HL-60 (cell line): ENCODE data around the gene PARL.

Experiments
- DNase-seq, 2 experiments: peaks; one replicate each; pipeline ENCODE4 v3.0.0-alpha.2; 2010 to 2020; ENCODE audit warnings: low read depth in 1 of 2, low spot score in 1 of 2
- H3K27ac ChIP-seq: fragments of 250-450 bp; sonication (Bioruptor Pico); replicated peaks from 2 replicates; pipeline ENCODE4 v1.5.1; 2020; ENCODE audit warnings: mild to moderate bottlenecking, moderate library complexity
- H3K27me3 ChIP-seq: fragments of 250-450 bp; sonication (Bioruptor Pico); 2 replicates; pipeline ENCODE4 v1.5.1; 2021; ENCODE audit warnings: mild to moderate bottlenecking, moderate library complexity; ENCODE audit not compliant: insufficient read depth, poor library complexity, severe bottlenecking
- H3K4me3 ChIP-seq: replicated peaks from 2 replicates; pipeline ENCODE4 v1.5.1; 2011; ENCODE audit warnings: mild to moderate bottlenecking, control low read depth, low read length; ENCODE audit not compliant: insufficient read depth
- GABPA ChIP-seq: IDR thresholded peaks from 2 replicates; pipeline ENCODE4 v1.6.1; 2012; ENCODE audit warnings: low read depth
- POLR2AphosphoS5 ChIP-seq: IDR thresholded peaks from 2 replicates; pipeline ENCODE4 v1.6.1; 2012; ENCODE audit warnings: low read depth
- SPI1 ChIP-seq: IDR thresholded peaks from 2 replicates; pipeline ENCODE4 v1.6.1; 2012; ENCODE audit warnings: low read depth, mild to moderate bottlenecking, borderline replicate concordance
- TF ChIP-seq, protein P1 (sequence below): IDR thresholded peaks from one replicate; pipeline ENCODE4 v1.5.1; 2011; ENCODE audit warnings: low read length, control low read depth, inconsistent platforms; ENCODE audit not compliant: insufficient read depth
- TF ChIP-seq, protein P2 (sequence below): IDR thresholded peaks from 2 replicates; pipeline ENCODE4 v1.6.1; 2012; ENCODE audit warnings: low read depth; ENCODE audit not compliant: insufficient replicate concordance

Gene PARL

DNA sequence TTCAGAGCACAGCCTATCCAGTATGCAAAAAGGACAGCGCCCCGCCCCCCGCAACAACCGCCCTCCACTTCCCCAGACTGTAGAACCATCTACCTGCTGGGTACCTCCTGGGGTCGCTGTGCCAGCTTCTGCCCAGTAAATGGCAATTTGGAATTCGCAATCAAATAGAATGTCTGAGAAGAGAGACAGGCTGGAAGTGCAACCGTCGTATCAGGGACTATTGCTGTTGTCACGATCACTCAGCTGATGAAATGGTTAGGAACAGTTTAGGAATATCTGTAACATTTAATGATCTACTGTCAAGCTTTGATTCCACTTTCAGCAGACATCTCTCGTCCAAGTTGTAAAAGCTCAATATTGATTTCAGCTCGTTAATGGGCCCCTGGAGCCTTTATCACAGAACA is 13.3 kb upstream of the PARL start:
- H3K27ac ChIP-seq: no peak overlapping the region
- H3K27me3 ChIP-seq: peaks cover 2% of the 10 kb centered on the region
- DNase-seq: no peak
- no peak overlapping the region for H3K4me3 ChIP-seq
- TF ChIP-seq SPI1 (no peak), POLR2AphosphoS5 (no peak), GABPA (no peak)
- TF ChIP-seq, protein P1, sequence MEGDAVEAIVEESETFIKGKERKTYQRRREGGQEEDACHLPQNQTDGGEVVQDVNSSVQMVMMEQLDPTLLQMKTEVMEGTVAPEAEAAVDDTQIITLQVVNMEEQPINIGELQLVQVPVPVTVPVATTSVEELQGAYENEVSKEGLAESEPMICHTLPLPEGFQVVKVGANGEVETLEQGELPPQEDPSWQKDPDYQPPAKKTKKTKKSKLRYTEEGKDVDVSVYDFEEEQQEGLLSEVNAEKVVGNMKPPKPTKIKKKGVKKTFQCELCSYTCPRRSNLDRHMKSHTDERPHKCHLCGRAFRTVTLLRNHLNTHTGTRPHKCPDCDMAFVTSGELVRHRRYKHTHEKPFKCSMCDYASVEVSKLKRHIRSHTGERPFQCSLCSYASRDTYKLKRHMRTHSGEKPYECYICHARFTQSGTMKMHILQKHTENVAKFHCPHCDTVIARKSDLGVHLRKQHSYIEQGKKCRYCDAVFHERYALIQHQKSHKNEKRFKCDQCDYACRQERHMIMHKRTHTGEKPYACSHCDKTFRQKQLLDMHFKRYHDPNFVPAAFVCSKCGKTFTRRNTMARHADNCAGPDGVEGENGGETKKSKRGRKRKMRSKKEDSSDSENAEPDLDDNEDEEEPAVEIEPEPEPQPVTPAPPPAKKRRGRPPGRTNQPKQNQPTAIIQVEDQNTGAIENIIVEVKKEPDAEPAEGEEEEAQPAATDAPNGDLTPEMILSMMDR: no peak
- TF ChIP-seq, protein P2, sequence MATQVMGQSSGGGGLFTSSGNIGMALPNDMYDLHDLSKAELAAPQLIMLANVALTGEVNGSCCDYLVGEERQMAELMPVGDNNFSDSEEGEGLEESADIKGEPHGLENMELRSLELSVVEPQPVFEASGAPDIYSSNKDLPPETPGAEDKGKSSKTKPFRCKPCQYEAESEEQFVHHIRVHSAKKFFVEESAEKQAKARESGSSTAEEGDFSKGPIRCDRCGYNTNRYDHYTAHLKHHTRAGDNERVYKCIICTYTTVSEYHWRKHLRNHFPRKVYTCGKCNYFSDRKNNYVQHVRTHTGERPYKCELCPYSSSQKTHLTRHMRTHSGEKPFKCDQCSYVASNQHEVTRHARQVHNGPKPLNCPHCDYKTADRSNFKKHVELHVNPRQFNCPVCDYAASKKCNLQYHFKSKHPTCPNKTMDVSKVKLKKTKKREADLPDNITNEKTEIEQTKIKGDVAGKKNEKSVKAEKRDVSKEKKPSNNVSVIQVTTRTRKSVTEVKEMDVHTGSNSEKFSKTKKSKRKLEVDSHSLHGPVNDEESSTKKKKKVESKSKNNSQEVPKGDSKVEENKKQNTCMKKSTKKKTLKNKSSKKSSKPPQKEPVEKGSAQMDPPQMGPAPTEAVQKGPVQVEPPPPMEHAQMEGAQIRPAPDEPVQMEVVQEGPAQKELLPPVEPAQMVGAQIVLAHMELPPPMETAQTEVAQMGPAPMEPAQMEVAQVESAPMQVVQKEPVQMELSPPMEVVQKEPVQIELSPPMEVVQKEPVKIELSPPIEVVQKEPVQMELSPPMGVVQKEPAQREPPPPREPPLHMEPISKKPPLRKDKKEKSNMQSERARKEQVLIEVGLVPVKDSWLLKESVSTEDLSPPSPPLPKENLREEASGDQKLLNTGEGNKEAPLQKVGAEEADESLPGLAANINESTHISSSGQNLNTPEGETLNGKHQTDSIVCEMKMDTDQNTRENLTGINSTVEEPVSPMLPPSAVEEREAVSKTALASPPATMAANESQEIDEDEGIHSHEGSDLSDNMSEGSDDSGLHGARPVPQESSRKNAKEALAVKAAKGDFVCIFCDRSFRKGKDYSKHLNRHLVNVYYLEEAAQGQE: no peak

DNA sequence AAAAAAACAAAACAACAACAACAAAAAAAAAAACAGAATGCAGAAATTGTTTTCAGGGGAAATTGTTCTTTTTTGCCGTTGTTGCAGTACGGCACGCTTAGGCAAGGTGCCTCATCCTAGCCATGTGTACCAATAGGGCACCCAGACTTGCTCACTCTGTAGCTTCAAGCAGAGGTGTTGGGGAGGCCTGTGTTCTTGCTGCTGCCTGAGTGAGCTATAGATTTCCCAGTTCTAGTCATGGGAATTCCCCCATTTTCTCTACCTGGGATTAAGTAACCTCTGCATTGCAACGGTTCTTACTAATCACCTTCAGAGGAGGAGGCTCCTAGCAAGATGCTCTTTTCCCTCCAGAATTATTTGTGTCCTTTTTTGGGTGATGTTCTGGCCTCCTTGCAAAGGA is 12.9 kb upstream of the PARL start:
- peaks cover 2% of the 10 kb centered on the region for H3K27me3 ChIP-seq
- no peak overlapping the region for H3K27ac ChIP-seq
- DNase-seq: no peak
- no peak for TF ChIP-seq GABPA
- TF ChIP-seq POLR2AphosphoS5: no peak
- TF ChIP-seq, protein P1: no peak
- no peak overlapping the region for H3K4me3 ChIP-seq

DNA sequence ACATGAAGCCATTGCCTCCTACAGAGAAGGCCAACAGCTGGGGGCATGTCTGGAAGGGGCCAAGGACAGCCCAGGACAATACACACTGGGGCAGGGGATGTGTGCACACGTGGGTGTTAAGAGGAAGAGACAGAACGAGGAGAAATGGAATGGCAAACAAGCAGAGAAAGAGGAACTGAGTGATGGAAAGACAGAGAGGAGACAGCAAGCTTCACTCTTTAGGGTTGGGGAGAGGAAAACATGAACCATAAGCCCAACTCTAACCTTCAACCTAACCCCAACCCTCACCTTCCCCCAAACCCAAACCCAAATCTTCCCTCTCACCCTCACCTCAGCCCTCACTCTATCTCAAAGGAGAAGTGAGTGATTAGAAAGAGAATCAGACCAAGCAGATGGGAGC is 11.9 kb upstream of the PARL start:
- no peak overlapping the region for H3K27ac ChIP-seq
- H3K27me3 ChIP-seq: peaks cover 2% of the 10 kb centered on the region
- H3K4me3 ChIP-seq: no peak overlapping the region
- TF ChIP-seq, protein P2: no peak
- peak; percentile 93 for TF ChIP-seq SPI1
- no peak for DNase-seq

DNA sequence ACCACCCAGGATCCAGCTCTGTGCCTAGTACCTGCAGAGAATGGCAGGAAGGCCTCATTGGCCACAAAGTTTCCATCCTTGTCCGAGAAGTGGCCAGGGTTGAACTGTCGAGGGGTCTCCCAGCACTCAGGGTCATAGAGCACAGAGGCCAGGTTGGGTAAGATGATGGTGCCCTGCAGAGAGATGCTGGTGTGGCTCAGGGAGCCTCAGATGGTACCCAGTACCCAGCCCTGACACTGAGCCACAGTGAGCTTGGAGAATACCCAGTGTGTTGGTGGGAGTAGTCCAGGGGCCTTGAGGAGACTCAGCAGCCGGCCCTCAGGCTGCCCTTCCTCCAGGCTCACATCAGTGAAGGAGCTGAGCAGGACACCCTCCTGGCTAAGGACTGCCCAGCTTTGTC is 11.5 kb upstream of the PARL start:
- TF ChIP-seq SPI1 (no peak), GABPA (no peak), POLR2AphosphoS5 (no peak)
- TF ChIP-seq, protein P2: no peak
- TF ChIP-seq, protein P1: no peak
- no peak overlapping the region for H3K27ac ChIP-seq
- H3K27me3 ChIP-seq: peaks cover 2% of the 10 kb centered on the region
- DNase-seq: no peak
- no peak overlapping the region for H3K4me3 ChIP-seq
